Psoas muscle (tissue), 8 donors: ENCODE data around the gene PON1. TPM values are rescaled to one million over a fixed set of nuclear protein-coding genes. Genes with fewer than 3 reads are reported as not detected.

ENCODE experiments used
- ATAC-seq, 4 donors: fragments of 200-7000 bp; cut with Tn5 transposase; one replicate each; pipeline ENCODE4 v1.9.1; 2020; ENCODE audit warnings: moderate library complexity in 3 of 4, mild to moderate bottlenecking in 2 of 4
- DNase-seq, 2 donors: peaks; one replicate each; pipeline ENCODE4 v3.0.0-alpha.2; 2020
- H3K27ac ChIP-seq: fragments of 200-600 bp; one replicate; pipeline ENCODE4 v1.8.0; 2022
- H3K27me3 ChIP-seq, 3 donors: fragments of 200-600 bp in 1 of 3; one replicate each; pipeline versions ENCODE4 v1.6.1 to v1.8.0; 2013 to 2022; ENCODE audit warnings: low read length in 2 of 3, mild to moderate bottlenecking in 2 of 3, moderate library complexity in 1 of 3; ENCODE audit not compliant: insufficient read depth in 3 of 3
- H3K36me3 ChIP-seq, 2 donors: fragments of 200-600 bp in 1 of 2; one replicate each; pipeline versions ENCODE4 v1.6.1 to v1.8.0; 2013 to 2022; ENCODE audit warnings: low read depth in 1 of 2, mild to moderate bottlenecking in 1 of 2, moderate library complexity in 1 of 2; ENCODE audit not compliant: insufficient read depth in 1 of 2
- H3K4me1 ChIP-seq: fragments of 200-600 bp; one replicate; pipeline ENCODE4 v1.8.0; 2022
- H3K4me3 ChIP-seq: fragments of 200-600 bp; one replicate; pipeline ENCODE4 v1.8.0; 2022; ENCODE audit warnings: mild to moderate bottlenecking
- H3K9me3 ChIP-seq: fragments of 200-600 bp; one replicate; pipeline ENCODE4 v1.8.0; 2022
- CTCF ChIP-seq: fragments of 200-600 bp; IDR thresholded peaks from one replicate; pipeline ENCODE4 v1.8.0; 2022; ENCODE audit warnings: antibody characterized with exemption
- WGBS, 3 donors: extraction: QIAGEN DNeasy Blood & Tissue Kit; methylation state at CpG; one replicate each; pipeline versions ENCODE4 v1.1.6 to v1.1.7; 2013; 5-methylcytosine and 5-hydroxymethylcytosine counted together
- intact Hi-C, 2 donors: fragments of 100-400 bp; cut with DNase I; formaldehyde crosslinking; loops; one replicate each; pipeline versions ENCODE4 v1.11.0 to v1.14.2; 2022
- polyA plus RNA-seq, 3 donors: library from polyadenylated mRNA; stranded (reverse); fragments of 200-250 nt; gene quantifications; one replicate each; pipeline ENCODE4 v1.2.3, GENCODE V29; 2013
- total RNA-seq, 4 donors: library from RNA; stranded (reverse); fragmentation: NEBNext Ultra II Directional in 2 of 4; extraction: Animal tissue kit (Norgen Biotek cat#: 25700) in 2 of 4; gene quantifications; one replicate each; pipeline versions ENCODE4 v1.2.1 to v1.2.4, GENCODE V29; 2021 to 2023
- donor health status: healthy with polysubstance abuse.
- donor health status: DM: no; HTN: no; CAD: no; lungs with moderate emphysema.
- donor health status: Bipolar disorder and iron deficiency.
- donor health status: healthy.
- donor health status: DM: yes; HTN: yes; CAD: no.
- donor health status: DM: no; HTN: no; CAD: no.
- donor health status: DM: no; HTN: no; CAD: no.
- donor health status: DM: yes; HTN: yes; CAD: no.

PON1 gene
- total and polyA plus RNA-seq, 7 donors, result 0.04 to 0.10 TPM; not detected in 5

- ATAC-seq (no peak), DNase-seq (no peak)
- no peaks in the 10 kb centered on the region for H3K9me3 ChIP-seq
- WGBS, 3 donors, result 92 to 94% (median 93%) methylated on average over 9 of the region's 9 CpGs
- H3K27ac ChIP-seq, result no peak overlapping the region
- no peak overlapping the region for H3K4me3 ChIP-seq
- no peaks in the 10 kb centered on the region for H3K4me1 ChIP-seq
- H3K27me3 ChIP-seq, result peaks cover 0 to 3% (median 2%) of the 10 kb centered on the region in 3 donors
- intact Hi-C loops, result no loop called here
- no peaks in the 10 kb centered on the region for H3K36me3 ChIP-seq
- TF ChIP-seq CTCF, result no peak
Observed at GRCh38 chr7:95323410-95324129, 762 bp downstream of the PON1 start.

- Histone ChIP-seq H3K36me3 (no peaks in the 10 kb centered on the region), H3K4me1 (no peaks in the 10 kb centered on the region), H3K4me3 (no peak overlapping the region), H3K27me3 (peaks cover 0 to 3% (median 2%) of the 10 kb centered on the region in 3 donors), H3K9me3 (no peaks in the 10 kb centered on the region), H3K27ac (no peak overlapping the region)
- intact Hi-C loops, result no loop called here
- no peak for DNase-seq
- no peak for TF ChIP-seq CTCF
- no peak for ATAC-seq
- 47 to 67% (median 63%) methylated on average over 2 of the region's 2 CpGs for WGBS, 3 donors
Observed at GRCh38 chr7:95322854-95323253, 1.5 kb downstream of the PON1 start.

- TF ChIP-seq CTCF, result no peak
- WGBS, 3 donors, result 85 to 93% (median 88%) methylated on average over 8 of the region's 8 CpGs
- H3K4me1 ChIP-seq, result no peaks in the 10 kb centered on the region
- H3K9me3 ChIP-seq, result no peaks in the 10 kb centered on the region
- ATAC-seq (no peak), DNase-seq (no peak)
- no peak overlapping the region for H3K27ac ChIP-seq
- no peak overlapping the region for H3K4me3 ChIP-seq
- H3K27me3 ChIP-seq, result peaks cover 0 to 3% (median 2%) of the 10 kb centered on the region in 3 donors
- intact Hi-C loops, result no loop called here
- H3K36me3 ChIP-seq, result no peaks in the 10 kb centered on the region
Observed at GRCh38 chr7:95322396-95322795, 1.9 kb downstream of the PON1 start.

GRCh38 chr7:95321720-95322119 lies 2.6 kb downstream of the PON1 start:
- DNase-seq, result no peak
- intact Hi-C loops, result no loop called here
- TF ChIP-seq CTCF, result no peak
- no peaks in the 10 kb centered on the region for H3K4me1 ChIP-seq
- no peak overlapping the region for H3K4me3 ChIP-seq
- H3K27me3 ChIP-seq, result peaks cover 0 to 3% (median 2%) of the 10 kb centered on the region in 3 donors
- H3K27ac ChIP-seq, result no peak overlapping the region
- H3K36me3 ChIP-seq, result no peaks in the 10 kb centered on the region
- no peaks in the 10 kb centered on the region for H3K9me3 ChIP-seq
- no peak for ATAC-seq
- 39 to 65% (median 41%) methylated on average over 1 of the region's 1 CpG for WGBS, 3 donors

GRCh38 chr7:95320651-95321050 lies 3.7 kb downstream of the PON1 start:
- intact Hi-C loops, result no loop called here
- no peak overlapping the region for H3K4me3 ChIP-seq
- TF ChIP-seq CTCF, result no peak
- H3K27me3 ChIP-seq, result peaks cover 0 to 3% (median 2%) of the 10 kb centered on the region in 3 donors
- no peaks in the 10 kb centered on the region for H3K9me3 ChIP-seq
- no peak for DNase-seq
- H3K36me3 ChIP-seq, result no peaks in the 10 kb centered on the region
- ATAC-seq, result no peak
- WGBS, 3 donors, result 98 to 100% (median 100%) methylated on average over 1 of the region's 1 CpG
- H3K4me1 ChIP-seq, result no peaks in the 10 kb centered on the region
- no peak overlapping the region for H3K27ac ChIP-seq
